Effector memory CD4-positive, alpha-beta T cell (primary cell): Measurements from ENCODE around the gene ZYX.

Experiments used
- DNase-seq, 3 donors: peaks; one replicate each; pipeline ENCODE4 v3.0.0-alpha.2; 2020
- H3K27ac ChIP-seq: 2 replicates; pipeline ENCODE4 v1.7.0; 2013; ENCODE audit warnings: mild to moderate bottlenecking, low read length, moderate library complexity; ENCODE audit not compliant: insufficient read depth, poor library complexity, severe bottlenecking
- H3K27me3 ChIP-seq: replicated peaks from 2 replicates; pipeline ENCODE4 v1.7.0; 2013; ENCODE audit warnings: mild to moderate bottlenecking, low read length; ENCODE audit not compliant: insufficient read depth, control insufficient read depth, poor library complexity, severe bottlenecking
- H3K36me3 ChIP-seq: 2 replicates; pipeline ENCODE4 v1.7.0; 2013; ENCODE audit warnings: mild to moderate bottlenecking, low read length, moderate library complexity; ENCODE audit not compliant: control insufficient read depth, insufficient read depth
- H3K4me1 ChIP-seq: 2 replicates; pipeline ENCODE4 v1.7.0; 2013; ENCODE audit warnings: low read length, mild to moderate bottlenecking; ENCODE audit not compliant: control insufficient read depth, insufficient read depth, poor library complexity, severe bottlenecking
- H3K4me3 ChIP-seq: 2 replicates; pipeline ENCODE4 v1.7.0; 2013; ENCODE audit warnings: low read length, low read depth, mild to moderate bottlenecking; ENCODE audit not compliant: insufficient read depth, poor library complexity, severe bottlenecking
- H3K9me3 ChIP-seq: 2 replicates; pipeline ENCODE4 v1.7.0; 2013; ENCODE audit warnings: mild to moderate bottlenecking, low read length, moderate library complexity; ENCODE audit not compliant: control insufficient read depth

The ZYX gene

DNA sequence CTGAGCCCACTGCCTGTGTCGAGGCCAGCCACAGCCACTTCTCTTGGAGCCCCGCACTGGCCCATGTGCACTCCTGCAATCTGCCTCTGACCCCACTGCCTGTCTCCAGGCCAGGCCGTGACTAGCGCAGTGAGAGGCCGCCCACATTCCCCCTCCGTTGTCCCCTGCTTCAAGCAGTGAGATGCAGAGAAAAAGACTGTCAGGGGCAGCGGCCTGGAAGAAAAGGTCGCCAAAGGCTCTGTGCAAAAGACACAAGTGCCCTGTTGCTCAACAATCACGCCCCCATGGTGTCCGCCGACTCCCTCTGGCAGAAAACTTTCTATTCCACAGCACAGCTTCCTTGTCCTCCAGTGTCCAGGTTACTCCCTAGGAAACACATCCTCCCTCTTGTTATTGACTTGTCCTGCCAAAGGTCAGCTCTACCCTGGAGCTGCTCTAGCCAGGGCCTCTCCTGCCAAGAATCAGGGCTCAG is 28.6 kb upstream of the ZYX start:
- Histone ChIP-seq H3K9me3 (no peaks in the 10 kb centered on the region), H3K27me3 (no peaks in the 10 kb centered on the region), H3K27ac (no peak overlapping the region), H3K4me3 (no peak overlapping the region), H3K36me3 (no peaks in the 10 kb centered on the region), H3K4me1 (no peaks in the 10 kb centered on the region)
- no peak for DNase-seq

DNA sequence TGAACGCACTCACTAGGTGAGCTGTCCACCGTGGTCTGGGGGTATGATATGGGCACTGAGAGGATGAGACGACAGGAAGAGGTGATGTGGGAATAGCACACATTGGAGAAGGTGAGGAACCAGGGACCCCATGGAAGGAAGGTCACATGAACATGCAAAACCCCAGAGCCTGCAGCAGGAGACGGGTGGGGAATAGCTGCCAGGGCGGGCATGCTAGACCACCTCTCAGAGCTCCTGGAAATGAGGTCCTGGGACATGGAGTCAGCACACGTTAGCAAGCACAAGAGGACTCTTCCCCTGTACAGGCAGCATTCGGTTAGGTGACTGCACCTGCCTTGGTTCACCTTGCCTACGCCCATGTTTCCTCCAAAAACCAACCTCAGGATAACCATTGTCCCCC is 26.8 kb upstream of the ZYX start:
- Histone ChIP-seq H3K9me3 (no peaks in the 10 kb centered on the region), H3K4me1 (no peaks in the 10 kb centered on the region), H3K4me3 (no peak overlapping the region), H3K27me3 (no peaks in the 10 kb centered on the region), H3K27ac (no peak overlapping the region), H3K36me3 (no peaks in the 10 kb centered on the region)
- no peak for DNase-seq

DNA sequence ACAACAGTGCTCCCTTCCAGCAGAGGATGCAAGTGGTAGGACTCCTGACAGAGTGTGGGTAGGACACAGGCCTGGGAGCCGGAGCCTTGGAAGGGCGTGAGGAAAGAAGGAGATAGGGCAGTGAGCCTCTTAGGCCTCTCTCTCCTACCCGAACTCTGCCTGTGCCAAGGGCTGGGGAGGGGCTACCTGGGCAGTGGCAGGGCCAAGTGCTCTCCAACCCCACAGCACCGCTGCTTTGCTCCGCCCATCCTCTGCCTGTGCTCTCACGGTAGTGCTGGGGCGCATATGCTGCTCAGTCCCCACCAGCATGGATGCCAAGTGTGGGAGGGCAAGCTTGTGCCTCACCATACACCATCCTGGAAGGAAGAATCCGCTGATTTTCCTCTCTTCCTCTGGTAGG is 26.2 kb upstream of the ZYX start:
- H3K27me3 ChIP-seq, result no peaks in the 10 kb centered on the region
- no peaks in the 10 kb centered on the region for H3K36me3 ChIP-seq
- no peak for DNase-seq
- H3K4me3 ChIP-seq, result no peak overlapping the region
- no peaks in the 10 kb centered on the region for H3K4me1 ChIP-seq
- no peaks in the 10 kb centered on the region for H3K9me3 ChIP-seq
- no peak overlapping the region for H3K27ac ChIP-seq

DNA sequence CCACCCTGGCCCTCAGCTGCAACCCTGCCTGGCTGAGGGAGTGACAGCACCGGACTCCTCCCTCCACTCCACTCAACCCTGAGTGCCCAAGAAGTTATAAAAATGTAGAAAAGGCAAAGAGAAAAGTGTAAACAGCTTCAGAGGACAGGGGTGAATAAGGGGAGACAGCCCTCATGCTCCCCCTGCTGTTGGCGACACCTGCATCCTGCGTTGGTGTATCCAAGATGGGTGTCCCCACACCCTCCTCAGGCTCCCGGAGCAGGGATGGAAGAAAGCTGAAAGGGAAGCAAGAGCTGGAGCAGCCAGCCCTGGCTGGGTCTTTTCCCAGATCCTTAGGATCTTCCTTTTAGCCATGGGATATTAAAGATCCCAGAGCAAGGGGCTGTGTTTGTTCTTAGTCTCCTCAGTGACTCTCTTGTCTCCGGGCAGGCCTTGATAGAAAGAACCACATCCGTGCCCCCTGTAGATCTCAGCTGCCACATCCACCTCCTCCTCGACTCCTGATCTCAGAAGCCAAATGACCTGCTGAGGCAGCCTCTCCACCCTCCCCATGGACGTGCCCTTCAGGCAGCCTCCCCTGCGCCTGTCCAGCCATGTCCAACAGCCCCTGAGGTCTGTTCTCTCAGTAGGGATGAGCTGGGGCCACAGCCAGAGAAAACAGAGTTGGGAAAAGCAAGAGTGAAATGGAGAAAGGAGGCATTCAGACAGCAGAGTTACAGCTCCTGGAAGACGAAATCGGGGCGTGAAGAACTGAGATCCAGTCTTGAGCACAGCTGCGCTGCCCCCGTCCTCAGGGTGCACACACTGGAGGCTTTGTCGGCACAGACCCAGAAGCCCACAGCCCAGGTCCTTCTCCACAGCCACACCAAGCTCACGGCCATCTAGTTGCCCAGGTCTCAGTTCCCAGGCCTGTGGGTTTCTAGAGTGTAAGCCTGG is 25.4 kb upstream of the ZYX start:
- Histone ChIP-seq H3K36me3 (no peaks in the 10 kb centered on the region), H3K27ac (no peak overlapping the region), H3K9me3 (no peaks in the 10 kb centered on the region), H3K4me3 (no peak overlapping the region), H3K4me1 (no peaks in the 10 kb centered on the region), H3K27me3 (no peaks in the 10 kb centered on the region)
- no peak for DNase-seq

DNA sequence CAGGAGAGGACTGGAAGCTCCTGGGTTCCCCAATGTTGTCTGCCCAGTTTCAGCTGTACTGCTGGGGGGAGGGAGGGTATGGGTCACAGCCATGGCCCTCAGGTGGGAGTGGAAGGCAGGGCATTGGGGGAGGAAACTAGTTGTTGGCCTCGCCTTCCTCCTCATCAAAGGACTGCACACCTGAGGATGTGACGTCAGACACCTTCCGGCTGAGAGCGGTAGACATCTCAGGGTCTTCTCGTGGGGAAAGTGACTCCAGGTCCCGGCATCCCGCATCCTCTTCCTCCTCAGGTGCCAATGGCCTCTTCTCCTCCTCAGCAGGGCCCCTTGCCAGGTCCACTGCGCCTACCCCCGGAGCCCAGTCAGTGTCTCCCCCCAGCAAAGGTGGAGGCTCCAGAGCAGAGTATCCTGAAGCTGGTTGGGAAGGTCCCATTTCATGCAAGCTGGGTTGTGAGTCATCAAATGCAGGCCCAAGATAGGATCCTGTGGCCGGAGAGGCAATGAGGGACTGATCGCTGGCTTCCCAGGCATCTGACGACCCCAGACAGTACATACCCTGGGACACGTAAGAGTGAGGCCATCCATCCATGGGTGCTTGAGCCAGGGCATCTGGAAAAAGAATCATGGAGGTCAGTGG is 24.6 kb upstream of the ZYX start:
- no peak for DNase-seq
- Histone ChIP-seq H3K4me1 (no peaks in the 10 kb centered on the region), H3K4me3 (no peak overlapping the region), H3K9me3 (no peaks in the 10 kb centered on the region), H3K27ac (no peak overlapping the region), H3K36me3 (no peaks in the 10 kb centered on the region), H3K27me3 (no peaks in the 10 kb centered on the region)

DNA sequence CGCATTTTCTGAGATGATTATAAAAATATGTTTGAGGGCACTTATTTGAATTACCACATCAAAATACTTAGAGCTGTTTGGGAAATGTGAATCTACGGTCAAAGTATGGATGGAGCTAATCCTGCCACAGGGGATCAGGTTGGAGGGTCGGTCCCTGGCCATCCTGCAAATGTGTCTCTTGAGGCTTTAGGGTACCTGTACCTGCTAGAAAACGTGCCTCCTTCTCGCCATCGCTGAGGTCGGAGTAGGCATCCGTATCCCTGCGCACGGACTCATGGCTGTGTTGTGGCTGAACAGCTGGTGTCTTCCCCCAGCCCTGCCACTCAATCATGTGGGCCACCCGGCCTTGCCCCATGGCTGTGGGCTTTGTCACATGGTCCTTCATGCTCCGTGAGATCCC is 22.5 kb upstream of the ZYX start:
- no peaks in the 10 kb centered on the region for H3K9me3 ChIP-seq
- H3K27me3 ChIP-seq, result no peaks in the 10 kb centered on the region
- H3K27ac ChIP-seq, result no peak overlapping the region
- no peak for DNase-seq
- H3K4me1 ChIP-seq, result peaks cover 5% of the 10 kb centered on the region
- H3K4me3 ChIP-seq, result no peak overlapping the region
- H3K36me3 ChIP-seq, result no peaks in the 10 kb centered on the region

DNA sequence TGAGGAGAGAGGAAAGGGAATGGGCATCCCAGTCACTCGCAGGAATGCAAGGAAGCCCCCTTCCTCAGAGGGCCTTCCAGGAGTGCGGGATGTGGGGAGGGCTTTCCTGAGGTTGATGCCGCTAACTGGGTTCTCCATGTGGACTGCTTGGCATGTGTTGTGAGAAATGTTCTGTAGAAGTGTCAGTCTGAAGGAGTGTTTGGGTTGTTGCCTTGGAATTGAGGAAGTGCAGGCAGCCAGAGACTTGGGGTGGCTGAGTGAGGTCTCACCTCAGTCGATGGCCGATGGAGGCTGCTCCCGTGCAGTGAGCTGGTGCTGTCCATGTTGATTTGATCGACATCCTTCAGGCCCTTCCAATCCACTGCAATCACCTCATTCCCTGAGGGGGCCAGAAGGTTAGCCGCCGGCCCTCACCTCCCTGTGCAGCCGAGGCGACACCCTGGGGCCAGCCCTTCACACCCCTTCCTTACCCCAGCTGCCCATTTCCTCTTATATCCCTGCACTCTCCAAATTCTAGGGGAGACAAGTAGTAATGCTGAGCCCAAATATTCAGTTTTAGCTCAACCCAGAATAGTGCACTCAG is 21.3 kb upstream of the ZYX start:
- no peak overlapping the region for H3K27ac ChIP-seq
- H3K27me3 ChIP-seq, result no peaks in the 10 kb centered on the region
- DNase-seq, result no peak
- H3K9me3 ChIP-seq, result no peaks in the 10 kb centered on the region
- H3K36me3 ChIP-seq, result no peaks in the 10 kb centered on the region
- H3K4me3 ChIP-seq, result no peak overlapping the region
- peaks cover 5% of the 10 kb centered on the region for H3K4me1 ChIP-seq

DNA sequence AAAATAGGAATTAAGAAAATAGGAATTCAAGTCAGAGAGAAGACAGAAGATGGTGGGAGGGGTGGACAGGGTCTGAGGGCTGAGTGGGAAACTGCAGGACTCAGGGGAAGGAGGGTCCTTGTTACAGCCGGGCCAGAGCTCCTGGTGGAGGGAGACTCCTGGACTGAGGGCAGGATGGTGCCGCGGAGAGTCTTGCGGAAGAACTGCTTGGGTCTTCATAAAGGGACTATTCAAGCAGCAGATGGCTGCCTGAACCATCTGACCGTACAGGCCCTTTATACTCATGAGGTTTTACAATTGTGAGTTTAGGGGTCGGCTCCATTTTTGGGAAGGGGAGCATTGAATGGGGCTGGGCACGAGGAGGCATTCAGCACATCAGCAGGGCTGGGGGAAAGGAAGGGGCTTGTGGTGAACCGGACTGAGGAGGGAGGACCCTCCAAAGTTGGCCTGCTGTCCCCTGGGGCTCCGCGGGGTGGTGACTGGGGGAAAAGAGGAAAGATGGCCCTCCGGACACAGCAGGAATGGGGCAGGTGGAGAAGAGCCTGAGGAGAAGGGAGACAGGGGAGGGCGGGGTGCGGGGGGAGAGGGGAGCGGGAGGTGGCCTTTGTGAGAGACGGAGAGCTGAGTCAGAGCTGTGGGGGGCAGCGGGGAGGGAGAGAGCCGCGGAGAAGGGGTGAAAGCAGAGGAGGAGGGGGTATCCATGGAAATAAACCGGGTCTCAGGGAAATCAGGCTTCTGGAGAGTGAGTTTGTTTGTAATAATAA is 20.2 kb upstream of the ZYX start:
- peaks cover 5% of the 10 kb centered on the region for H3K4me1 ChIP-seq
- H3K36me3 ChIP-seq, result no peaks in the 10 kb centered on the region
- peak overlapping the region; percentile 73 for H3K4me3 ChIP-seq
- H3K27me3 ChIP-seq, result no peaks in the 10 kb centered on the region
- H3K27ac ChIP-seq, result no peak overlapping the region
- no peaks in the 10 kb centered on the region for H3K9me3 ChIP-seq
- no peak for DNase-seq

DNA sequence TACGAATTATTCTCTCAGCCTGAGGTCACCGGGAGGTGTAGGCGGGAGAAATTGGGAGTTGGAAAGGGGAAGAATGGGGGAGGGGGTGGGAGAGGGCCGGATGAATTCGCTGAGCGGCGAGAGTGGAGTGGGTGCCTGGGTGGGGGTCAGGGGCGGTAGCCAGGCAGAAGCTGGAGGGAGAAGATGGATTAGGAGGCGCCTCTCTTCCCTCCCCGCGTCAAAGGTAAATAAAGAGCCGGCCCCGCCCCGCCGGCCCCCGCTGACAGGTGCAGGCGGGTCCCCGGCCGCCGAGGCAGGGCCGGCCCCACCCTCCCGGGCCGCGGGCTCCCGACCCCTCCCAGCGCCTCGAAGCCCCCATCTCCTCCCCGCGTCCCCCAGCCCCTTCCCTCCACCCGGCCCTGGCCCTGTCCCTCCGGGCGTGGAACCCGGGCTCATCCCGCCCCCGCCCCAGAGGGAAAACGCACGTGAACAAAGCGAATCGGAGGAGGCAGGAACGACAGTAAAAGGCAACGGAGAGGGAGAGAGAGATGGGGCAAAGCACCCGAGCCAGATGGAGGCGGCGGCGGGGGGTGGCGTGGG is 19.5 kb upstream of the ZYX start:
- H3K27ac ChIP-seq, result no peak overlapping the region
- H3K27me3 ChIP-seq, result no peaks in the 10 kb centered on the region
- H3K9me3 ChIP-seq, result no peaks in the 10 kb centered on the region
- H3K4me1 ChIP-seq, result peaks cover 5% of the 10 kb centered on the region
- DNase-seq, result no peak
- no peaks in the 10 kb centered on the region for H3K36me3 ChIP-seq
- peak overlapping the region; percentile 73 for H3K4me3 ChIP-seq
